HG03378 (cell line): Measurements from ENCODE around the gene GABRB1.
A peak's percentile ranks its signal among the peaks of the same experiment; 100 is the strongest.

Experiments used
- ATAC-seq: cut with Tn5 transposase; IDR thresholded peaks from one replicate; pipeline ENCODE4 v1.9.1; 2021; ENCODE audit warnings: mild to moderate bottlenecking, moderate library complexity; ENCODE audit not compliant: unreplicated experiment

The GABRB1 gene

GRCh38 chr4:47110546-47111132, 79.3 kb downstream of the GABRB1 start:
- no peak for ATAC-seq

GRCh38 chr4:47118192-47118929, 87.0 kb downstream of the GABRB1 start:
- no peak for ATAC-seq

- no peak for ATAC-seq
These were observed 89.4 kb downstream of the GABRB1 start for GRCh38 chr4:47120783-47121182.

GRCh38 chr4:47122592-47123291, 91.4 kb downstream of the GABRB1 start:
- ATAC-seq: peak; percentile 94

GRCh38 chr4:47128991-47129390, 97.6 kb downstream of the GABRB1 start:
- ATAC-seq: no peak

- no peak for ATAC-seq
These were observed 103.8 kb downstream of the GABRB1 start for GRCh38 chr4:47135210-47135609.

- no peak for ATAC-seq
These were observed 111.9 kb downstream of the GABRB1 start for GRCh38 chr4:47143261-47143660.

- peak; percentile 99 for ATAC-seq
These were observed 114.3 kb downstream of the GABRB1 start for GRCh38 chr4:47145630-47146029.

GRCh38 chr4:47154816-47155370, 123.5 kb downstream of the GABRB1 start:
- ATAC-seq: no peak

GRCh38 chr4:47155919-47156318, 124.6 kb downstream of the GABRB1 start:
- no peak for ATAC-seq

- ATAC-seq: no peak
These were observed 128.7 kb downstream of the GABRB1 start for GRCh38 chr4:47160095-47160494.

GRCh38 chr4:47167081-47168035, 136.0 kb downstream of the GABRB1 start:
- no peak for ATAC-seq

GRCh38 chr4:47184083-47184482, 152.7 kb downstream of the GABRB1 start:
- ATAC-seq: no peak

GRCh38 chr4:47185761-47186160, 154.4 kb downstream of the GABRB1 start:
- no peak for ATAC-seq

- ATAC-seq: no peak
These were observed 156.2 kb downstream of the GABRB1 start for GRCh38 chr4:47187608-47188007.

GRCh38 chr4:47193179-47193578, 161.8 kb downstream of the GABRB1 start:
- ATAC-seq: no peak

- ATAC-seq: no peak
These were observed 162.8 kb downstream of the GABRB1 start for GRCh38 chr4:47194036-47194737.

GRCh38 chr4:47195706-47196105, 164.3 kb downstream of the GABRB1 start:
- ATAC-seq: no peak

- ATAC-seq: no peak
These were observed 167.4 kb downstream of the GABRB1 start for GRCh38 chr4:47198791-47199190.

- ATAC-seq: no peak
These were observed 172.2 kb downstream of the GABRB1 start for GRCh38 chr4:47203593-47203992.
